HCT116 (cell line): ENCODE results near the gene GSTO2.

Experiments used
- ATF3 ChIP-seq: IDR thresholded peaks from 2 replicates; pipeline ENCODE4 v1.6.1; 2012
- CEBPB ChIP-seq: IDR thresholded peaks from 2 replicates; pipeline ENCODE4 v1.6.1; 2012; ENCODE audit warnings: low read depth
- CTCF ChIP-seq, 3 experiments: fragments of 200-600 bp in 1 of 3; sonication (generic) in 1 of 3; IDR thresholded peaks in 2 of 3; conservative IDR thresholded peaks in 1 of 3; 2 replicates each; pipeline ENCODE4 v1.5.1; 2012 to 2017; ENCODE audit warnings: low read depth in 2 of 3, low read length in 2 of 3, antibody characterized with exemption in 1 of 3, borderline replicate concordance in 1 of 3, control low read depth in 1 of 3, mild to moderate bottlenecking in 1 of 3, mixed read lengths in 1 of 3, mixed run types in 1 of 3, moderate library complexity in 1 of 3; ENCODE audit not compliant: insufficient read depth in 1 of 3
- EGR1 ChIP-seq: IDR thresholded peaks from 2 replicates; pipeline ENCODE4 v1.6.1; 2012; ENCODE audit warnings: low read depth
- EZH2 ChIP-seq: fragments of 200-600 bp; sonication (generic); IDR thresholded peaks from 2 replicates; pipeline ENCODE4 v1.6.1; 2017; ENCODE audit warnings: antibody characterized with exemption, mixed run types
- JUND ChIP-seq: IDR thresholded peaks from 2 replicates; pipeline ENCODE4 v1.6.1; 2012
- POLR2A ChIP-seq: IDR thresholded peaks from 2 replicates; pipeline ENCODE4 v1.7.0; 2011; ENCODE audit warnings: borderline replicate concordance; ENCODE audit not compliant: insufficient read depth, insufficient read length; ENCODE audit errors: extremely low read depth
- POLR2AphosphoS5 ChIP-seq: IDR thresholded peaks from 2 replicates; pipeline ENCODE4 v1.6.1; 2011; ENCODE audit warnings: mild to moderate bottlenecking, low read depth, low read length, moderate library complexity
- SIN3A ChIP-seq: IDR thresholded peaks from 2 replicates; pipeline ENCODE4 v1.6.1; 2012; ENCODE audit warnings: low read depth
- SP1 ChIP-seq: IDR thresholded peaks from 2 replicates; pipeline ENCODE4 v1.6.1; 2012; ENCODE audit warnings: low read depth
- ZFX ChIP-seq: fragments of 450-650 bp; IDR thresholded peaks from 2 replicates; pipeline ENCODE4 v1.6.1; 2017
- ZNF274 ChIP-seq: fragments of 200-500 bp; sonication (Bioruptor generic); IDR thresholded peaks from 2 replicates; pipeline ENCODE4 v1.6.1; 2014; ENCODE audit warnings: mild to moderate bottlenecking, low read depth, low read length, inconsistent platforms
- TF ChIP-seq, protein P1 (sequence below): IDR thresholded peaks from 2 replicates; pipeline ENCODE4 v1.6.1; 2012; ENCODE audit warnings: low read depth

DNA sequence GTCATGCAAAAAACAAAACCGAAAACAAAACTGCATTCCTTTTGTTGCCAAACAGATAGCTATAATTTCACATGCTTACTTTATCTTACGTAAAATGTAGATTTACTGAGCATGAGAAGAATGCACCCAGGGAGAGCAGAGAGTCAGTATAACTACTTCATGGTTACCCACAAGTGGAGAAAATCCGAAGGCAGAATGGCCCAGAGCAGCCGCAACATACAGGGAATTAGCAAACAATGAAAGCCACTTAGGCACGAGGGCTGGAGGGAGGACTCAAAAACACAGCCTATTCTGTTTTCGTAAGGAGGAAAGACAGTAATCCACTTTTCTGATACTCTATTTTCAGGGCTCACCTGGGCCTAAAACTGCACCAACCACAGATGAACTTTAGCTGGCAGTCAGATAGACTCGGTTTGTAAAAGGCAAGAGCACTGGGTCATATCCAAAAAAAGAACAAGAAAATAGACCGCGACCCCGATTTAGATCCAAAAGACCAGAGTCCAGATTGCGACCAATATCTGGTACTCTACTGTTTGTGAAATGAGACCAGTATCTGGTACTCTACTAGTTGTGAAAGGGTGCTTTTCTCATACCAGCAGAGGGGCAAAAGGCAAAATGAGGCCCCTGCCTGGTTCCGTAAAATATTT, 68.0 kb downstream of the GSTO2 start:
- no peak for TF ChIP-seq JUND
- TF ChIP-seq ZFX = no peak
- no peak for TF ChIP-seq POLR2A
- no peak for TF ChIP-seq CTCF (IDR thresholded peaks at IDR 0.05 in 2 of 3, conservative IDR thresholded peaks at IDR 0.05 in 1 of 3; ENCODE audit: borderline replicate concordance in 1 of 3, insufficient read depth in 1 of 3, low read depth in 2 of 3, low read length in 2 of 3)
- no peak for TF ChIP-seq ZNF274
- no peak for TF ChIP-seq POLR2AphosphoS5
- no peak for TF ChIP-seq SIN3A
- TF ChIP-seq CEBPB = no peak
- TF ChIP-seq SP1 = no peak
- TF ChIP-seq, protein P1, sequence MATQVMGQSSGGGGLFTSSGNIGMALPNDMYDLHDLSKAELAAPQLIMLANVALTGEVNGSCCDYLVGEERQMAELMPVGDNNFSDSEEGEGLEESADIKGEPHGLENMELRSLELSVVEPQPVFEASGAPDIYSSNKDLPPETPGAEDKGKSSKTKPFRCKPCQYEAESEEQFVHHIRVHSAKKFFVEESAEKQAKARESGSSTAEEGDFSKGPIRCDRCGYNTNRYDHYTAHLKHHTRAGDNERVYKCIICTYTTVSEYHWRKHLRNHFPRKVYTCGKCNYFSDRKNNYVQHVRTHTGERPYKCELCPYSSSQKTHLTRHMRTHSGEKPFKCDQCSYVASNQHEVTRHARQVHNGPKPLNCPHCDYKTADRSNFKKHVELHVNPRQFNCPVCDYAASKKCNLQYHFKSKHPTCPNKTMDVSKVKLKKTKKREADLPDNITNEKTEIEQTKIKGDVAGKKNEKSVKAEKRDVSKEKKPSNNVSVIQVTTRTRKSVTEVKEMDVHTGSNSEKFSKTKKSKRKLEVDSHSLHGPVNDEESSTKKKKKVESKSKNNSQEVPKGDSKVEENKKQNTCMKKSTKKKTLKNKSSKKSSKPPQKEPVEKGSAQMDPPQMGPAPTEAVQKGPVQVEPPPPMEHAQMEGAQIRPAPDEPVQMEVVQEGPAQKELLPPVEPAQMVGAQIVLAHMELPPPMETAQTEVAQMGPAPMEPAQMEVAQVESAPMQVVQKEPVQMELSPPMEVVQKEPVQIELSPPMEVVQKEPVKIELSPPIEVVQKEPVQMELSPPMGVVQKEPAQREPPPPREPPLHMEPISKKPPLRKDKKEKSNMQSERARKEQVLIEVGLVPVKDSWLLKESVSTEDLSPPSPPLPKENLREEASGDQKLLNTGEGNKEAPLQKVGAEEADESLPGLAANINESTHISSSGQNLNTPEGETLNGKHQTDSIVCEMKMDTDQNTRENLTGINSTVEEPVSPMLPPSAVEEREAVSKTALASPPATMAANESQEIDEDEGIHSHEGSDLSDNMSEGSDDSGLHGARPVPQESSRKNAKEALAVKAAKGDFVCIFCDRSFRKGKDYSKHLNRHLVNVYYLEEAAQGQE = no peak
- TF ChIP-seq EZH2 = no peak
- TF ChIP-seq EGR1 = no peak
- no peak for TF ChIP-seq ATF3
